AG09319 (cell line): ENCODE data around the gene GRAMD2B.

Source experiments
- DNase-seq: peaks from one replicate; pipeline ENCODE4 v3.0.0-alpha.2; 2010; ENCODE audit warnings: low read depth; ENCODE audit errors: extremely low read depth
- CTCF ChIP-seq: IDR thresholded peaks from 2 replicates; pipeline ENCODE4 v1.5.1; 2011; ENCODE audit warnings: low read depth, mild to moderate bottlenecking, inconsistent platforms, low read length, moderate library complexity

Gene GRAMD2B

GRCh38 chr5:126468091-126468490 is 44.9 kb downstream of the GRAMD2B start:
- no peak for TF ChIP-seq CTCF

GRCh38 chr5:126469536-126470316 is 46.5 kb downstream of the GRAMD2B start:
- DNase-seq, result no peak
- TF ChIP-seq CTCF, result no peak

More at GRCh38 chr5:126468091-126468490, 44.9 kb downstream of the GRAMD2B start:
- no peak for DNase-seq

- peak; percentile 82 for DNase-seq
Measured at GRCh38 chr5:126470529-126470928, 47.3 kb downstream of the GRAMD2B start.

GRCh38 chr5:126471247-126471646 is 48.0 kb downstream of the GRAMD2B start:
- no peak for DNase-seq
- no peak for TF ChIP-seq CTCF

- DNase-seq, result peak; percentile 62
- TF ChIP-seq CTCF, result no peak
Measured at GRCh38 chr5:126471875-126472537, 48.8 kb downstream of the GRAMD2B start.

GRCh38 chr5:126472538-126472889 is 49.3 kb downstream of the GRAMD2B start:
- no peak for DNase-seq
- no peak for TF ChIP-seq CTCF

GRCh38 chr5:126477294-126478117 is 54.3 kb downstream of the GRAMD2B start:
- TF ChIP-seq CTCF, result no peak
- no peak for DNase-seq
